Right lobe of liver (tissue), 6 donors: ENCODE measurements around the gene HIRA. TPM values are rescaled to one million over a fixed set of nuclear protein-coding genes. Genes with fewer than 3 reads are reported as not detected.

Experiments used
- ATAC-seq, 4 donors: fragments of 200-7000 bp; cut with Tn5 transposase; one replicate each; pipeline ENCODE4 v1.9.1; 2020; ENCODE audit warnings: mild to moderate bottlenecking in 4 of 4, moderate library complexity in 4 of 4
- DNase-seq, 3 donors: peaks; one replicate each; pipeline ENCODE4 v3.0.0-alpha.2; 2020
- H3K27ac ChIP-seq, 3 donors: fragments of 200-600 bp; one replicate each; pipeline ENCODE4 v1.8.0; 2022
- H3K27me3 ChIP-seq, 2 donors: fragments of 200-600 bp; one replicate each; pipeline ENCODE4 v1.8.0; 2022
- H3K36me3 ChIP-seq, 4 donors: fragments of 200-600 bp; sonication (generic) in 1 of 4; one replicate each; pipeline versions ENCODE4 v1.5.1 to v1.8.0; 2017 to 2022; ENCODE audit warnings: control low read depth in 1 of 4
- H3K4me1 ChIP-seq, 4 donors: fragments of 200-600 bp; sonication (generic) in 1 of 4; one replicate each; pipeline versions ENCODE4 v1.5.1 to v1.8.0; 2017 to 2022; ENCODE audit warnings: control low read depth in 1 of 4
- H3K4me3 ChIP-seq, 3 donors: fragments of 200-600 bp; one replicate each; pipeline ENCODE4 v1.8.0; 2022
- H3K9me3 ChIP-seq, 4 donors: fragments of 200-600 bp; sonication (generic) in 1 of 4; one replicate each; pipeline versions ENCODE4 v1.5.1 to v1.8.0; 2017 to 2022; ENCODE audit warnings: control low read depth in 1 of 4
- POLR2A ChIP-seq: fragments of 450-650 bp; IDR thresholded peaks from one replicate; pipeline ENCODE4 v1.6.1; 2017; ENCODE audit warnings: antibody characterized with exemption, mild to moderate bottlenecking
- WGBS: methylation state at CpG from one replicate; pipeline ENCODE4 v1.1.6; 2018; ENCODE audit warnings: low coverage, low lambda C conversion rate; ENCODE audit not compliant: insufficient coverage; ENCODE audit errors: missing lambda C conversion rate; 5-methylcytosine and 5-hydroxymethylcytosine counted together
- intact Hi-C, 2 donors: fragments of 100-400 bp; cut with DNase I; formaldehyde crosslinking; loops; one replicate each; pipeline versions ENCODE4 v1.11.2 to v1.14.1; 2022
- total RNA-seq, 6 experiments: library from RNA; depleted of rRNA in 2 of 6; stranded (reverse); fragments of >200 nt in 2 of 6; fragmentation: NEBNext Ultra II Directional in 3 of 6; extraction: Animal tissue kit (Norgen Biotek cat#: 25700) in 3 of 6; gene quantifications; one replicate each; pipeline versions ENCODE4 v1.1.0 to v1.2.4, GENCODE V29; 2016 to 2023
- TF ChIP-seq, protein P1 (sequence below), 4 donors: fragments of 200-600 bp in 3 of 4; fragments of 450-650 bp in 1 of 4; IDR thresholded peaks; one replicate each; pipeline versions ENCODE4 v1.5.1 to v1.8.0; 2016 to 2022; ENCODE audit warnings: antibody characterized with exemption in 4 of 4, mild to moderate bottlenecking in 2 of 4
- donor health status: DM: no; HTN: yes; CAD: no.
- donor health status: DM: no; HTN: no; CAD: no.
- donor health status: DM: no; HTN: no; CAD: no.
- donor health status: DM: no; HTN: yes; CAD: no.
- donor health status: DM: no; HTN: yes; CAD: no.

The HIRA gene
- total RNA-seq, 6 experiments from 2014 or later: 14.6 to 25.0 (median 17.8) TPM

DNA sequence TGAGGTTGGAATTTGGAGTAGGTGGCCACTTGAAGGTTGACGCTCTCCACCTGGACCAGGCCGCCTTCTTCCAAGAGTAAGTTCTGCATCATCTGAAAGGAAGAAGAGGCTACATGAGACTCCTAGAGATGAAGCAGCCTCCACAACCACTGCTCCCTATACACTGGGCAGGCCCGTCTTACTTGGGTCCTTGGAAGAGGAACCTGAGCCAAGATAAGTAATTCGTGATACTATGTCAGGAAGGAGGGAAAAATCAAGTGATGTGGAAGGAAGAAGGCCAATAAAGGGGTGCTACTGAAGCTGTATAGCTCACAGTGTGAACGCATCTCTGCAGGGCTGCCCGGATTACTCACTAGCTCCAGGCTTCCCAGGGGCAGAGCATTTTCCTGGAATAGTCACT, 36.4 kb upstream of the HIRA start:
- intact Hi-C loops: no loop called here
- H3K36me3 ChIP-seq: peaks cover 0 to 88% (median 60%) of the 10 kb centered on the region in 4 donors
- DNase-seq (no peak), ATAC-seq (no peak)
- H3K4me3 ChIP-seq: no peak overlapping the region
- H3K4me1 ChIP-seq: no peaks in the 10 kb centered on the region
- H3K27ac ChIP-seq: no peak overlapping the region
- H3K27me3 ChIP-seq: no peaks in the 10 kb centered on the region
- no peak for TF ChIP-seq POLR2A
- TF ChIP-seq, protein P1, sequence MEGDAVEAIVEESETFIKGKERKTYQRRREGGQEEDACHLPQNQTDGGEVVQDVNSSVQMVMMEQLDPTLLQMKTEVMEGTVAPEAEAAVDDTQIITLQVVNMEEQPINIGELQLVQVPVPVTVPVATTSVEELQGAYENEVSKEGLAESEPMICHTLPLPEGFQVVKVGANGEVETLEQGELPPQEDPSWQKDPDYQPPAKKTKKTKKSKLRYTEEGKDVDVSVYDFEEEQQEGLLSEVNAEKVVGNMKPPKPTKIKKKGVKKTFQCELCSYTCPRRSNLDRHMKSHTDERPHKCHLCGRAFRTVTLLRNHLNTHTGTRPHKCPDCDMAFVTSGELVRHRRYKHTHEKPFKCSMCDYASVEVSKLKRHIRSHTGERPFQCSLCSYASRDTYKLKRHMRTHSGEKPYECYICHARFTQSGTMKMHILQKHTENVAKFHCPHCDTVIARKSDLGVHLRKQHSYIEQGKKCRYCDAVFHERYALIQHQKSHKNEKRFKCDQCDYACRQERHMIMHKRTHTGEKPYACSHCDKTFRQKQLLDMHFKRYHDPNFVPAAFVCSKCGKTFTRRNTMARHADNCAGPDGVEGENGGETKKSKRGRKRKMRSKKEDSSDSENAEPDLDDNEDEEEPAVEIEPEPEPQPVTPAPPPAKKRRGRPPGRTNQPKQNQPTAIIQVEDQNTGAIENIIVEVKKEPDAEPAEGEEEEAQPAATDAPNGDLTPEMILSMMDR (IDR thresholded peaks at IDR 0.05): no peak
- WGBS: 91% methylated on average over 5 of the region's 6 CpGs
- H3K9me3 ChIP-seq: no peaks in the 10 kb centered on the region

DNA sequence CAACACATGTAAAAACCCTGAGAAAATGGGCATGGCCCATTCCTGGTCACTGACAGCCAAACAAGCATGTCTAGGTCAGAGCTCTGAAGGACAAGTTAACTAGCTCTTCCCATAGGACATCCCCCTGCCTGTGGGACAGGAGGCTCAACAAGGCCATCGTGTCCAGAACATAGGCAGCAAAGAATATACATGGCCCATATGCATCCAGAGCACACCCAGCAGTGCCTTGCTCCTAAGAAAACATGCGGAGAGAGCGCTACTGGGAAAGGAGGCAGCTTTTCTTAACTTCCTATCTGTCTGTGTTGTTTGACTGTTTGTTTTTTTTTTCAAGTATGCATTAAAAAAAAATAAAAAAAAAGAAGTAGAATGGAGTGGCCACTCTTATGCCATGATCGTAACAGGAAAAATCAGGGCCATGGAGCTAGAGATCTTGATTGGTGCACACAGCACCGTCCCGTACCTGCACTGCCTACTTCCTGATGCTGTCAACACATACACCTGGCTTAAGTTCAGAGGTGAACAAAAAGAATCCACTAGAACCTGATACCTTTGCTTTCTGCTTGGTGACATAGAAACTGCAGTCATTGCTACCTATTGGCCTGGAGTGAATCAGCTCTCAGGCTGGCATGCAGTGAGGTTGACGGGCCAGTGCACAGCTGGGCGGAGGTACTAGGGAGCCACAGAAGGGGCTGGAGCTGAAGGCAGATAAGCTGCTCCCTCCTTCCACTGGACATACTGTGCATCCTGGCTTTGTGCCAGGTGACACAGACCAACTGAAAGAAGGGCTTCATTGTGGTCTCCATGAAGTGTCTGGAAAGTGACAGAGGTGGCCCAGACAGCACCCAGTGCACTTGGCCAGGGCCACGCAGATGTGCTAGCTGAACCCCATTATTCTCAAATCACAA, 35.6 kb upstream of the HIRA start:
- no peaks in the 10 kb centered on the region for H3K27me3 ChIP-seq
- no peaks in the 10 kb centered on the region for H3K4me1 ChIP-seq
- ATAC-seq (no peak), DNase-seq (peak in 1 of 3 donors; percentile 6)
- H3K4me3 ChIP-seq: no peak overlapping the region
- H3K36me3 ChIP-seq: peaks cover 0 to 86% (median 58%) of the 10 kb centered on the region in 4 donors
- H3K27ac ChIP-seq: no peak overlapping the region
- intact Hi-C loops: no loop called here
- no peaks in the 10 kb centered on the region for H3K9me3 ChIP-seq
- WGBS: 97% methylated on average over 6 of the region's 9 CpGs
- no peak for TF ChIP-seq POLR2A
- TF ChIP-seq, protein P1 (IDR thresholded peaks at IDR 0.05): no peak

DNA sequence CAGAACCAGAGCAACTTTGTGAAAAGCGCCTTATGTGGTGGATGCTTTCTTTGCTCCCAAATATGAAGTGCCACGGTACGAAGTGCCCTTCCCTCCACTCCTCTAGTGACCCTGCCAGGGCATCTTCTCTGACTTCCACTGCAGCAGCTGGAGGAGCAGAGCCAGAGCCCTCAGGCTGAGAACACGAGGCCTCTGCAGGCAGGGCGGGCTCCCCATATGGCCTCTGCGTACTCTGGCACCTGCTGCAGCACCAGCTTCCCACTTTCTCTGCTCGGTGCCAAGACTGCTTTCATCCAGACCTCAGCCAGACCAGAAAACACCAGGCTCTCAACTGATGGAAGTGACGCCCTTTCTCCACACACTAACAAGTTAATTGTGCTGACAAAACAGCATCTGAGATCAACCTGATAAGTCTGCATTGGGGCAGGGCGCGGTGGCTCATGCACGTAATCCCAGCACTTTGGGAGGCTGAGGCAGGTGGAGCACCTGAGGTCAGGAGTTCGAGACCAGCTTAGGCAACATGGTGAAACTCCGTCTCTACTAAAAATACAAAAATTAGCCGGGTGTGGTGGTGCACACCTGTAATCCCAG, 34.7 kb upstream of the HIRA start:
- 91% methylated on average over 9 of the region's 14 CpGs for WGBS
- Histone ChIP-seq H3K4me1 (no peaks in the 10 kb centered on the region), H3K27ac (no peak overlapping the region), H3K9me3 (no peaks in the 10 kb centered on the region), H3K36me3 (peaks cover 0 to 79% (median 54%) of the 10 kb centered on the region in 4 donors), H3K4me3 (no peak overlapping the region), H3K27me3 (no peaks in the 10 kb centered on the region)
- TF ChIP-seq, protein P1 (IDR thresholded peaks at IDR 0.05): no peak
- no peak for TF ChIP-seq POLR2A
- intact Hi-C loops: no loop called here
- DNase-seq (peak in 1 of 3 donors; percentile 32), ATAC-seq (no peak)

- H3K27me3 ChIP-seq: no peaks in the 10 kb centered on the region
- TF ChIP-seq POLR2A: no peak
- no peaks in the 10 kb centered on the region for H3K9me3 ChIP-seq
- H3K4me3 ChIP-seq: no peak overlapping the region
- no peak overlapping the region for H3K27ac ChIP-seq
- DNase-seq: peak in 1 of 3 donors; percentile 7
- H3K4me1 ChIP-seq: no peaks in the 10 kb centered on the region
- intact Hi-C loops: no loop called here
- ATAC-seq: no peak
- peaks cover 0 to 67% (median 49%) of the 10 kb centered on the region in 4 donors for H3K36me3 ChIP-seq
- 94% methylated on average over 4 of the region's 4 CpGs for WGBS
These were observed 33.4 kb upstream of the HIRA start for GRCh38 chr22:19464975-19465374.

GRCh38 chr22:19464546-19464945, 33.0 kb upstream of the HIRA start:
- Histone ChIP-seq H3K4me1 (no peaks in the 10 kb centered on the region), H3K4me3 (no peak overlapping the region), H3K27ac (no peak overlapping the region), H3K36me3 (peaks cover 0 to 63% (median 44%) of the 10 kb centered on the region in 4 donors), H3K9me3 (no peaks in the 10 kb centered on the region), H3K27me3 (no peaks in the 10 kb centered on the region)
- DNase-seq (no peak), ATAC-seq (no peak)
- intact Hi-C loops: no loop called here
- 56% methylated on average over 1 of the region's 1 CpG for WGBS
- TF ChIP-seq, protein P1 (IDR thresholded peaks at IDR 0.05): no peak
- TF ChIP-seq POLR2A: no peak
